Stimulated activated CD8-positive, alpha-beta memory T cell treated with anti-CD3 and anti-CD28 coated beads, Interleukin-15, amount 100 ng/mL, for 48 hours (primary cell): Measurements from ENCODE around the gene TOMM34.

Source experiments
- DNase-seq, 2 donors: peaks; one replicate each; pipeline ENCODE4 v3.0.0-alpha.2; 2020; ENCODE audit warnings: low read depth in 2 of 2

TOMM34 gene

GRCh38 chr20:44960103-44960852, at the start of gene TOMM34:
Gene TOMM34 (minus strand): TSS chr20:44960397. CDS start chr20:44960333, 64 bp downstream.
- DNase-seq, result peak; percentile 94 to 96

GRCh38 chr20:45008521-45009049, 48.4 kb upstream of the TOMM34 start:
- DNase-seq, result no peak

- no peak for DNase-seq
Measured at GRCh38 chr20:44997668-44998067, 37.5 kb upstream of the TOMM34 start.

- DNase-seq, result no peak
Measured at GRCh38 chr20:44997171-44997570, 37.0 kb upstream of the TOMM34 start.

- DNase-seq, result no peak
Measured at GRCh38 chr20:44993343-44993742, 33.1 kb upstream of the TOMM34 start.

- DNase-seq, result no peak
Measured at GRCh38 chr20:44990957-44991356, 30.8 kb upstream of the TOMM34 start.

- DNase-seq, result peak; percentile 50 to 59
Measured at GRCh38 chr20:44990425-44990824, 30.2 kb upstream of the TOMM34 start.

- no peak for DNase-seq
Measured at GRCh38 chr20:44988631-44989171, 28.5 kb upstream of the TOMM34 start.

GRCh38 chr20:44983093-44983674, 23.0 kb upstream of the TOMM34 start:
- DNase-seq, result no peak

GRCh38 chr20:44981736-44982406, 21.7 kb upstream of the TOMM34 start:
- DNase-seq, result no peak

- peak; percentile 37 to 56 for DNase-seq
Measured at GRCh38 chr20:44979090-44979621, 19.0 kb upstream of the TOMM34 start.

- DNase-seq, result no peak
Measured at GRCh38 chr20:44976698-44977097, 16.5 kb upstream of the TOMM34 start.

GRCh38 chr20:44973053-44973452, 12.9 kb upstream of the TOMM34 start:
- no peak for DNase-seq

GRCh38 chr20:44970243-44970757, 10.1 kb upstream of the TOMM34 start:
- DNase-seq, result no peak

GRCh38 chr20:44969300-44969894, 9.2 kb upstream of the TOMM34 start:
- no peak for DNase-seq

GRCh38 chr20:44967207-44967807, 7.1 kb upstream of the TOMM34 start:
- DNase-seq, result no peak

GRCh38 chr20:44966030-44966961, 6.1 kb upstream of the TOMM34 start, which contains the start of gene STK4:
Gene STK4 (plus strand): TSS chr20:44966512. CDS start chr20:44966569, 57 bp downstream.
- peak; percentile 93 for DNase-seq

GRCh38 chr20:44965651-44966029, 5.4 kb upstream of the TOMM34 start:
- DNase-seq, result no peak

- DNase-seq, result no peak
Measured at GRCh38 chr20:44963325-44964215, 3.4 kb upstream of the TOMM34 start.
